GM12878 (cell line): Measurements from ENCODE around the gene EYS. TPM values are rescaled to one million over a fixed set of nuclear protein-coding genes. Genes with fewer than 3 reads are reported as not detected.
"Not testable (repeated sequence)": the region's sequence is repeated elsewhere in the genome, so short reads cannot be mapped to it uniquely, and the experiment has no call there.

Experiments
- ATAC-seq: fragments of 200-7000 bp; cut with Tn5 transposase; 3 replicates; pipeline ENCODE4 v1.9.1; 2020; ENCODE audit warnings: mild to moderate bottlenecking, moderate library complexity
- BruUV-seq: library from RNA; stranded (reverse); fragments of 400-500 nt; replicated peaks from 2 replicates; lab custom pipeline; 2021; lab: Mats Ljungman, UMichigan
- CTCF ChIA-PET: fragments of 300-600 bp; sonication (Branson Sonifier 250); formaldehyde crosslinking; extraction: SDS; loops from one replicate; lab custom pipeline; 2021; ENCODE audit warnings: inconsistent platforms; lab: Yijun Ruan, JAX
- POLR2A ChIA-PET: fragments of 350-600 bp; formaldehyde crosslinking; extraction: SDS; loops from one replicate; lab custom pipeline; 2021; ENCODE audit warnings: inconsistent platforms; lab: Charles Lee
- RAD21 ChIA-PET: fragments of 300-600 bp; sonication (Branson Sonifier 250); formaldehyde crosslinking; loops from one replicate; lab custom pipeline; 2023; ENCODE audit warnings: antibody characterized with exemption; ENCODE audit not compliant: unreplicated experiment; lab: Charles Lee
- SMC1A ChIA-PET: fragments of 300-600 bp; sonication (Branson Sonifier 250); formaldehyde crosslinking; loops from one replicate; lab custom pipeline; 2023; ENCODE audit not compliant: unreplicated experiment, uncharacterized antibody; lab: Charles Lee
- DNase-seq: peaks from one replicate; pipeline ENCODE4 v3.0.0-alpha.2; 2011; ENCODE audit warnings: low read depth, low spot score
- FAIRE-seq: peaks from 3 replicates; lab custom pipeline; 2011; peaks lifted over from hg19 to GRCh38; lab: Jason Lieb, UNC
- H2AFZ ChIP-seq: 2 replicates; pipeline ENCODE4 v1.6.0; 2011; ENCODE audit warnings: low read depth, low read length, control low read depth; ENCODE audit not compliant: control insufficient read depth
- H3K27ac ChIP-seq: 2 replicates; pipeline ENCODE4 v1.5.1; 2011; ENCODE audit warnings: control low read depth; ENCODE audit not compliant: control insufficient read depth, insufficient read depth
- H3K27me3 ChIP-seq, 2 experiments: replicated peaks in 1 of 2; 2 replicates each; pipeline versions ENCODE4 v1.6.0 to v1.6.1; 2011; ENCODE audit warnings: low read length in 1 of 2; ENCODE audit not compliant: control insufficient read depth in 2 of 2, insufficient read depth in 2 of 2
- H3K36me3 ChIP-seq, 2 experiments: 2 replicates each; pipeline ENCODE4 v1.5.1; 2011; ENCODE audit warnings: low read length in 1 of 2; ENCODE audit not compliant: control insufficient read depth in 2 of 2, insufficient read depth in 2 of 2
- H3K4me1 ChIP-seq: 2 replicates; pipeline ENCODE4 v1.6.1; 2011; ENCODE audit warnings: mild to moderate bottlenecking, low read length, moderate library complexity, mixed read lengths; ENCODE audit not compliant: control insufficient read depth, insufficient read depth
- H3K4me2 ChIP-seq: 2 replicates; pipeline ENCODE4 v1.6.0; 2011; ENCODE audit warnings: control low read depth; ENCODE audit not compliant: control insufficient read depth, insufficient read depth
- H3K4me3 ChIP-seq: fragments of 200-600 bp; sonication (generic); 2 replicates; pipeline ENCODE4 v1.5.1; 2016
- H3K79me2 ChIP-seq: 2 replicates; pipeline ENCODE4 v1.6.0; 2011; ENCODE audit warnings: low read length; ENCODE audit not compliant: control insufficient read depth, insufficient read depth
- H3K9ac ChIP-seq: 2 replicates; pipeline ENCODE4 v1.8.0; 2011; ENCODE audit warnings: low read length, control low read depth, mixed read lengths; ENCODE audit not compliant: control insufficient read depth, insufficient read depth
- H3K9me3 ChIP-seq: replicated peaks from 3 replicates; pipeline ENCODE4 v1.5.1; 2011; ENCODE audit warnings: mild to moderate bottlenecking, low read length; ENCODE audit not compliant: control insufficient read depth, insufficient read depth
- H4K20me1 ChIP-seq: 2 replicates; pipeline ENCODE4 v1.6.0; 2011; ENCODE audit not compliant: control insufficient read depth, insufficient read depth
- BRCA1 ChIP-seq: IDR thresholded peaks from 2 replicates; pipeline ENCODE4 v1.6.1; 2011; ENCODE audit warnings: low read depth, low read length, improper control_type of control experiment
- CREB1 ChIP-seq: IDR thresholded peaks from 2 replicates; pipeline ENCODE4 v1.6.1; 2012; ENCODE audit warnings: low read depth, mild to moderate bottlenecking, inconsistent platforms
- EZH2 ChIP-seq: IDR thresholded peaks from 2 replicates; pipeline ENCODE4 v1.6.1; 2012; ENCODE audit warnings: low read depth, mild to moderate bottlenecking, control low read depth, inconsistent platforms, low read length, borderline replicate concordance; ENCODE audit not compliant: control insufficient read depth
- FOS ChIP-seq: IDR thresholded peaks from 3 replicates; pipeline ENCODE4 v1.6.1; 2011; ENCODE audit warnings: borderline replicate concordance; ENCODE audit not compliant: insufficient read length; ENCODE audit errors: extremely low read depth
- HDAC6 ChIP-seq: fragments of 200-600 bp; sonication (generic); IDR thresholded peaks from one replicate; pipeline ENCODE4 v1.8.0; 2017; ENCODE audit warnings: antibody characterized with exemption; ENCODE audit not compliant: unreplicated experiment
- POLR2AphosphoS2 ChIP-seq: IDR thresholded peaks from 2 replicates; pipeline ENCODE4 v1.6.1; 2011; ENCODE audit warnings: low read depth, mild to moderate bottlenecking, low read length, improper control_type of control experiment, moderate library complexity
- POU2F2 ChIP-seq: IDR thresholded peaks from 3 replicates; pipeline ENCODE4 v1.6.1; 2011; ENCODE audit warnings: low read depth, mild to moderate bottlenecking, low read length, borderline replicate concordance
- RB1 ChIP-seq: fragments of 450-650 bp; formaldehyde crosslinking; IDR thresholded peaks from 2 replicates; pipeline ENCODE4 v1.6.1; 2017; ENCODE audit warnings: mild to moderate bottlenecking, borderline replicate concordance
- RELA ChIP-seq: fragments of 450-650 bp; IDR thresholded peaks from 2 replicates; pipeline ENCODE4 v1.8.0; 2014; ENCODE audit warnings: borderline replicate concordance; ENCODE audit not compliant: partially characterized antibody
- SIX5 ChIP-seq: IDR thresholded peaks from 2 replicates; pipeline ENCODE4 v1.6.1; 2011; ENCODE audit warnings: mild to moderate bottlenecking, low read depth, low read length, moderate library complexity; ENCODE audit not compliant: severe bottlenecking
- SMC3 ChIP-seq: IDR thresholded peaks from 2 replicates; pipeline ENCODE4 v1.6.1; 2011; ENCODE audit warnings: low read length, improper control_type of control experiment, borderline replicate concordance
- ZNF207 ChIP-seq: fragments of 450-650 bp; IDR thresholded peaks from 2 replicates; pipeline ENCODE4 v1.6.1; 2014; ENCODE audit warnings: antibody characterized with exemption, mild to moderate bottlenecking, borderline replicate concordance
- ZNF622 ChIP-seq: fragments of 450-650 bp; IDR thresholded peaks from 2 replicates; pipeline ENCODE4 v1.6.1; 2017; ENCODE audit warnings: mild to moderate bottlenecking, inconsistent platforms
- WGBS: methylation state at CpG from one replicate; pipeline ENCODE4 v1.1.6; 2016; ENCODE audit warnings: low lambda C conversion rate; ENCODE audit not compliant: insufficient replicate concordance, insufficient coverage; ENCODE audit errors: missing lambda C conversion rate; 5-methylcytosine and 5-hydroxymethylcytosine counted together
- in situ Hi-C: fragments of 300-500 bp; cut with MboI; formaldehyde crosslinking; loops from 9 replicates; pipeline ENCODE4 v1.14.3; 2018; ENCODE audit warnings: mixed read lengths
- intact Hi-C: fragments of 100-400 bp; cut with micrococcal nuclease; formaldehyde crosslinking; loops from one replicate; pipeline ENCODE4 v1.14.2; 2022; ENCODE audit not compliant: unreplicated experiment
- polyA plus RNA-seq, 11 experiments: library from polyadenylated mRNA; depleted of rRNA in 4 of 11; unstranded in 6 of 11; stranded (reverse) in 5 of 11; fragments of >200 nt; fragmentation: Nextera tagmentation in 4 of 11; fragmentation: Illumina TruSeq in 1 of 11; extraction: Ambion mirVana in 4 of 11; extraction: Trizol in 1 of 11; gene quantifications; 1 replicate in 1 of 11; 2 replicates in 10 of 11; pipeline versions ENCODE4 v1.2.1 to v1.2.3, GENCODE V29; 2011 to 2016; ENCODE audit warnings: inconsistent platforms in 2 of 11, missing spikeins in 2 of 11, low read depth in 1 of 11
- total RNA-seq, 4 experiments: library from RNA; depleted of rRNA in 3 of 4; stranded (reverse); fragments of >200 nt in 3 of 4; fragmentation: Illumina TruSeq in 1 of 4; extraction: Trizol in 1 of 4; gene quantifications; 2 replicates each; pipeline versions ENCODE4 v1.2.1 to v1.2.3, GENCODE V29; 2013 to 2021
- TF ChIP-seq, protein P1 (sequence below): fragments of 450-650 bp; IDR thresholded peaks from 2 replicates; pipeline ENCODE4 v1.6.1; 2016; ENCODE audit warnings: mild to moderate bottlenecking
- TF ChIP-seq, protein P2 (sequence below): fragments of 450-650 bp; IDR thresholded peaks from 2 replicates; pipeline ENCODE4 v1.6.1; 2017; ENCODE audit warnings: mild to moderate bottlenecking

The EYS gene
- total and polyA plus RNA-seq, 10 of the 15 experiments (the other 5 are each of a cell fraction or from before 2014, with no cell fraction given), result under 0.01 to 0.14 (median 0.02) TPM; not detected in 1

DNA sequence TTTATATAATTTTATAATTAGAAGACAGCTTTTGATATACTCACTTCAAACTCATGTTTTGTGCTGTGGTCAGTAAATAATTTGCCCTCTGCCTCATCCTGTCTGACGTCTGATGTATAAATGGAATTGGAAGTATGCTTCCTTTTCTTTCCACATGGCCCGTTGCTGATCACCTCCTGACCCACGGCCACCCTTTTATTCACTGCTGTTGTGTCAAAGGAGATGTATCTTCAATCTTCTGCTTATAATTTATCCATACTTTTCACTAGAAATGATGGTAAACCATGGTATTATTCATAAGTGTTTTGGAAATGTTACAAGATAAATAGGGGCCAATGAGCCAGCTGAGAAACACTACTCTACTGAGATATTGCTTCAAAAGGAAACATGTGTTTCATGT lies 1229.6 kb downstream of the EYS start (continued):
- TF ChIP-seq HDAC6, result no peak

DNA sequence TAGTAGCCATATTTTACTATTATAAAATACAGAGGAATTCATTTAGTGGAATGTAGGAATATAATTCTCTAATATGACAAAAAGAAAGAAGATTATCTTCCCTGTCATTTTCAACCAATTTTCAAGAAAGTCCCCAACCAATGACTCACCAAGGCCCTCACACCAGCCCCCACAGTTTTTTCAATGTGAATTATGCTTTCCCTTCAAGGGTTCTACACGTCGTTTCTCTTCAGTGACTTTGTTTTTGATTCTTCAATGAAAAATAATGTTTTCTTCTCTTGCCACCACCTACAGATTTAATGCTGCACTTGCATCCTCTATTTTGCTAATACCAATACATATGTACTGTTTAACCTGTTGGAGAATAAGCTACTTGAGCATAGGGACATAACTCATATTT lies 1230.1 kb downstream of the EYS start:
- no peaks in the 10 kb centered on the region for H4K20me1 ChIP-seq
- ChIA-PET POLR2A (no interaction called here), RAD21 (no interaction called here), SMC1A (no interaction called here)
- H3K36me3 ChIP-seq, result no peaks in the 10 kb centered on the region
- H3K9me3 ChIP-seq, result no peaks in the 10 kb centered on the region
- no peak overlapping the region for H3K27ac ChIP-seq
- BruUV-seq, result no TSS peak
- intact Hi-C loops, result no loop called here
- WGBS, result 0% methylated on average over 2 of the region's 2 CpGs
- DNase-seq (no peak), FAIRE-seq (no peak), ATAC-seq (no peak)
- no peak overlapping the region for H2AFZ ChIP-seq
- H3K79me2 ChIP-seq, result no peaks in the 10 kb centered on the region
- no peaks in the 10 kb centered on the region for H3K4me1 ChIP-seq
- TF ChIP-seq, protein P1, sequence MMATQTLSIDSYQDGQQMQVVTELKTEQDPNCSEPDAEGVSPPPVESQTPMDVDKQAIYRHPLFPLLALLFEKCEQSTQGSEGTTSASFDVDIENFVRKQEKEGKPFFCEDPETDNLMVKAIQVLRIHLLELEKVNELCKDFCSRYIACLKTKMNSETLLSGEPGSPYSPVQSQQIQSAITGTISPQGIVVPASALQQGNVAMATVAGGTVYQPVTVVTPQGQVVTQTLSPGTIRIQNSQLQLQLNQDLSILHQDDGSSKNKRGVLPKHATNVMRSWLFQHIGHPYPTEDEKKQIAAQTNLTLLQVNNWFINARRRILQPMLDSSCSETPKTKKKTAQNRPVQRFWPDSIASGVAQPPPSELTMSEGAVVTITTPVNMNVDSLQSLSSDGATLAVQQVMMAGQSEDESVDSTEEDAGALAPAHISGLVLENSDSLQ, result no peak
- TF ChIP-seq EZH2, result no peak
- TF ChIP-seq, protein P2, sequence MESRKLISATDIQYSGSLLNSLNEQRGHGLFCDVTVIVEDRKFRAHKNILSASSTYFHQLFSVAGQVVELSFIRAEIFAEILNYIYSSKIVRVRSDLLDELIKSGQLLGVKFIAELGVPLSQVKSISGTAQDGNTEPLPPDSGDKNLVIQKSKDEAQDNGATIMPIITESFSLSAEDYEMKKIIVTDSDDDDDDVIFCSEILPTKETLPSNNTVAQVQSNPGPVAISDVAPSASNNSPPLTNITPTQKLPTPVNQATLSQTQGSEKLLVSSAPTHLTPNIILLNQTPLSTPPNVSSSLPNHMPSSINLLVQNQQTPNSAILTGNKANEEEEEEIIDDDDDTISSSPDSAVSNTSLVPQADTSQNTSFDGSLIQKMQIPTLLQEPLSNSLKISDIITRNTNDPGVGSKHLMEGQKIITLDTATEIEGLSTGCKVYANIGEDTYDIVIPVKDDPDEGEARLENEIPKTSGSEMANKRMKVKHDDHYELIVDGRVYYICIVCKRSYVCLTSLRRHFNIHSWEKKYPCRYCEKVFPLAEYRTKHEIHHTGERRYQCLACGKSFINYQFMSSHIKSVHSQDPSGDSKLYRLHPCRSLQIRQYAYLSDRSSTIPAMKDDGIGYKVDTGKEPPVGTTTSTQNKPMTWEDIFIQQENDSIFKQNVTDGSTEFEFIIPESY, result no peak
- no peak for TF ChIP-seq FOS
- TF ChIP-seq RB1, result no peak
- TF ChIP-seq SIX5, result no peak
- no peak for TF ChIP-seq ZNF207
- no peak for TF ChIP-seq CREB1
- TF ChIP-seq ZNF622, result no peak
- no peak for TF ChIP-seq SMC3
- no peak for TF ChIP-seq RELA
- no peak for TF ChIP-seq POLR2AphosphoS2
- TF ChIP-seq POU2F2, result no peak
- TF ChIP-seq BRCA1, result no peak
- TF ChIP-seq, all 136 proteins: peak for 0
- no peak overlapping the region for H3K4me2 ChIP-seq
- H3K27me3 ChIP-seq, result no peaks in the 10 kb centered on the region
- in situ Hi-C loops, result no loop called here
- H3K4me3 ChIP-seq, result no peak overlapping the region
- H3K9ac ChIP-seq, result no peak overlapping the region
- CTCF ChIA-PET, result no interaction called here

DNA sequence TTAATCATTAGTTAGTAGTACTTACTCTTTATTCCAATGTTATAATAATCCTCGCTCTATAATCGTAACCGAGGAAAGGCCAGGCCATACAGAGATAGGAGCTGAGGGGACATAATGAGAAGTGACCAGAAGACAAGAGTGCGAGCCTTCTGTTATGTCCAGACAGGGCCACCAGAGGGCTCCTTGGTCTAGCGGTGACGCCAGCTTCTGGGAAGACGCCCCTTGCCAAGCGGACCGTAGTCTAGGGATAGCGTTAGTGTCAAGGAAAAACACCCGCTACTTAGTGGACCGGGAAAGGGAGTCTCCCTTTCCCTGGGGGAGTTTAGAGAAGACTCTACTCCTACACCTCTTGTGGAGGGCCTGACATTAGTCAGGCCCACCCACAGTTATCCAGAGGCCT lies 1237.6 kb downstream of the EYS start:
- H3K27ac ChIP-seq, H3K4me3 ChIP-seq, H4K20me1 ChIP-seq, DNase-seq, POLR2A ChIA-PET, FAIRE-seq, H2AFZ ChIP-seq, H3K9ac ChIP-seq, H3K9me3 ChIP-seq, H3K79me2 ChIP-seq, H3K4me2 ChIP-seq, RAD21 ChIA-PET, in situ Hi-C loops, ATAC-seq, BruUV-seq, H3K36me3 ChIP-seq, H3K27me3 ChIP-seq, H3K4me1 ChIP-seq, CTCF ChIA-PET, intact Hi-C loops, SMC1A ChIA-PET: not testable (repeated sequence)
- 70% methylated on average over 12 of the region's 12 CpGs for WGBS
